PC-9 (cell line): ENCODE data around the gene ADCY4. TPM values are rescaled to one million over a fixed set of nuclear protein-coding genes. Genes with fewer than 3 reads are reported as not detected.

Experiments used
- BruUV-seq: library from RNA; stranded (reverse); fragments of 400-500 nt; replicated peaks from 2 replicates; lab custom pipeline; 2021; lab: Mats Ljungman, UMichigan
- CTCF ChIA-PET: fragments of 300-600 bp; sonication (Branson Sonifier 250); formaldehyde crosslinking; loops from one replicate; lab custom pipeline; 2022; ENCODE audit warnings: antibody characterized with exemption; lab: Charles Lee
- POLR2A ChIA-PET: fragments of 300-600 bp; sonication (Branson Sonifier 250); formaldehyde crosslinking; loops from one replicate; lab custom pipeline; 2022; ENCODE audit warnings: antibody characterized with exemption; ENCODE audit not compliant: unreplicated experiment; lab: Charles Lee
- DNase-seq, 2 experiments: peaks; one replicate each; pipeline versions ENCODE4 v3.0.0 to v3.0.0-alpha.2; 2015 to 2022; ENCODE audit warnings: mixed read lengths in 1 of 2
- H2AFZ ChIP-seq: fragments of 200-600 bp; sonication (generic); 2 replicates; pipeline ENCODE4 v1.8.1; 2017; ENCODE audit warnings: antibody characterized with exemption
- H3F3A ChIP-seq: fragments of 200-600 bp; sonication (generic); 2 replicates; pipeline ENCODE4 v1.8.1; 2017; ENCODE audit warnings: antibody characterized with exemption, mild to moderate bottlenecking, low read depth; ENCODE audit not compliant: insufficient read depth
- H3K27ac ChIP-seq: fragments of 200-600 bp; sonication (generic); 2 replicates; pipeline ENCODE4 v1.6.1; 2016; ENCODE audit warnings: mixed run types
- H3K27me3 ChIP-seq: fragments of 200-600 bp; sonication (generic); 2 replicates; pipeline ENCODE4 v1.6.1; 2016; ENCODE audit warnings: low read depth, mixed run types; ENCODE audit not compliant: insufficient read depth
- H3K36me3 ChIP-seq: fragments of 200-600 bp; sonication (generic); 2 replicates; pipeline ENCODE4 v1.6.1; 2016; ENCODE audit warnings: low read depth, mixed run types
- H3K4me1 ChIP-seq: fragments of 200-600 bp; sonication (generic); replicated peaks from 2 replicates; pipeline ENCODE4 v1.6.1; 2016; ENCODE audit warnings: mixed run types; ENCODE audit not compliant: insufficient read depth
- H3K4me2 ChIP-seq: fragments of 200-600 bp; sonication (generic); 2 replicates; pipeline ENCODE4 v1.6.1; 2017; ENCODE audit warnings: mixed run types
- H3K4me3 ChIP-seq: fragments of 200-600 bp; sonication (generic); 2 replicates; pipeline ENCODE4 v1.6.1; 2016; ENCODE audit warnings: mixed run types
- H3K79me2 ChIP-seq: fragments of 200-600 bp; sonication (generic); 2 replicates; pipeline ENCODE4 v1.6.1; 2017; ENCODE audit warnings: low read depth, mixed run types
- H3K9me2 ChIP-seq: fragments of 200-600 bp; sonication (generic); 2 replicates; pipeline ENCODE4 v1.8.1; 2017; ENCODE audit warnings: mild to moderate bottlenecking; ENCODE audit not compliant: insufficient read depth
- H3K9me3 ChIP-seq: fragments of 200-600 bp; sonication (generic); 2 replicates; pipeline ENCODE4 v1.8.1; 2016; ENCODE audit warnings: low read depth; ENCODE audit not compliant: insufficient read depth
- H4K20me1 ChIP-seq: fragments of 200-600 bp; sonication (generic); 2 replicates; pipeline ENCODE4 v1.8.1; 2017; ENCODE audit not compliant: insufficient read depth
- EZH2 ChIP-seq: fragments of 200-600 bp; sonication (generic); IDR thresholded peaks from 2 replicates; pipeline ENCODE4 v1.8.0; 2017; ENCODE audit warnings: antibody characterized with exemption, low read depth
- intact Hi-C: fragments of 100-400 bp; cut with micrococcal nuclease; formaldehyde crosslinking; loops from one replicate; pipeline ENCODE4 v1.10.0; 2022; ENCODE audit not compliant: unreplicated experiment
- total RNA-seq: library from RNA; stranded (reverse); gene quantifications from 2 replicates; pipeline ENCODE4 v1.2.3, GENCODE V29; 2021
- TF ChIP-seq, protein P1 (sequence below): fragments of 200-600 bp; sonication (generic); conservative IDR thresholded peaks from 2 replicates; pipeline ENCODE4 v1.6.1; 2017; ENCODE audit warnings: mixed run types, antibody characterized with exemption, mild to moderate bottlenecking, moderate library complexity

Gene ADCY4
- total RNA-seq, 1 experiment from 2014 or later = 1.8 TPM

DNA sequence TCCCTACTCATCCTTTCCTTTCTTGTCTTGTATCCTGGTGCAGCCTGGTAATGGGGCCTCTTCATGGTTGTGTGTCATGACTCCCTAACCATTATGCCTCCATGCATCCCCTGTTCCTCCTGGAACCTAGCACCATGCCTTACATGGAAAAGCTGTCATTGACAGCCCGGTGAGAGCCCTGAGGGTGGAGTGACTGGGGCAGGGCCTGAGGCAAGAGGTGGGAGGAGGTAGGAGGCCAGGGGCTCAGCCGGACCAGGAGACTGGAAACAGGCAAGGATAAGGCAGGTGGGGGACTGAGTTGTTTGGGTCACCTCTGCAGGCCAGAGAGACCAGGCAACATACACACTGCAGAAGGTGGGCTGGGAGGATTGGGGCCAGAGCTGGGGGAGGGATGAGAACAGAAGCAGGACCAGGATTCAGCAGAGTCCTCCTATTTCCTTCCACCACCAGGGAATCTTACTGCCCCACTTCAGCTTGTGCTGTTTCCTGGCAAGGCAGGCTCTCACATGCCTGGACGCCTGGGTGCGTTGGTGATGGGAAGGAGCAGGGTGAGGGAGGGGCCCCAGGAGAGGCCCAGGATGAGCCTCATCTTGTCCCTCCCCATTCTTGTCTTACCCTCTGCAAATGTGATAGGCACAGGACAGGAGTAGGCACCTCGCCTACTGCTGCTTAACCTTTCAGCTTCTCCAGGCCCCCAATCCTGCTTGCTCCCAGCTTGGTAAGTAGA lies 25.2 kb downstream of the ADCY4 start, which contains the start of gene LTB4R2:
TSS of gene LTB4R2 (plus strand) at position 603 of the 727 bp plus-strand sequence. CDS start 525 bp downstream, outside the sequence.
- no peaks in the 10 kb centered on the region for H3K36me3 ChIP-seq
- H3K9me2 ChIP-seq = no peaks in the 10 kb centered on the region
- no peak for DNase-seq
- H4K20me1 ChIP-seq = no peaks in the 10 kb centered on the region
- no peak within 1 kb of the TSS for H3K4me3 ChIP-seq
- no peaks in the 10 kb centered on the region for H3K4me1 ChIP-seq
- no peaks in the 10 kb centered on the region for H3K9me3 ChIP-seq
- H3K27me3 ChIP-seq = no peaks in the 10 kb centered on the region
- CTCF ChIA-PET = interaction anchor here (0.6 kb wide), 1 partner anchor 216 kb away, joined by 7 read pairs; no protein-coding TSS in a partner anchor
- no peak within 1 kb of the TSS for H3K27ac ChIP-seq
- no TSS peak for BruUV-seq
- no peaks in the 10 kb centered on the region for H3F3A ChIP-seq
- POLR2A ChIA-PET = no interaction called here
- no peak within 1 kb of the TSS for H2AFZ ChIP-seq
- intact Hi-C loops = no loop called here
- no peaks in the 10 kb centered on the region for H3K79me2 ChIP-seq
- no peak within 1 kb of the TSS for H3K4me2 ChIP-seq
- TF ChIP-seq, protein P1, sequence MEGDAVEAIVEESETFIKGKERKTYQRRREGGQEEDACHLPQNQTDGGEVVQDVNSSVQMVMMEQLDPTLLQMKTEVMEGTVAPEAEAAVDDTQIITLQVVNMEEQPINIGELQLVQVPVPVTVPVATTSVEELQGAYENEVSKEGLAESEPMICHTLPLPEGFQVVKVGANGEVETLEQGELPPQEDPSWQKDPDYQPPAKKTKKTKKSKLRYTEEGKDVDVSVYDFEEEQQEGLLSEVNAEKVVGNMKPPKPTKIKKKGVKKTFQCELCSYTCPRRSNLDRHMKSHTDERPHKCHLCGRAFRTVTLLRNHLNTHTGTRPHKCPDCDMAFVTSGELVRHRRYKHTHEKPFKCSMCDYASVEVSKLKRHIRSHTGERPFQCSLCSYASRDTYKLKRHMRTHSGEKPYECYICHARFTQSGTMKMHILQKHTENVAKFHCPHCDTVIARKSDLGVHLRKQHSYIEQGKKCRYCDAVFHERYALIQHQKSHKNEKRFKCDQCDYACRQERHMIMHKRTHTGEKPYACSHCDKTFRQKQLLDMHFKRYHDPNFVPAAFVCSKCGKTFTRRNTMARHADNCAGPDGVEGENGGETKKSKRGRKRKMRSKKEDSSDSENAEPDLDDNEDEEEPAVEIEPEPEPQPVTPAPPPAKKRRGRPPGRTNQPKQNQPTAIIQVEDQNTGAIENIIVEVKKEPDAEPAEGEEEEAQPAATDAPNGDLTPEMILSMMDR = no peak
- TF ChIP-seq EZH2 = no peak

DNA sequence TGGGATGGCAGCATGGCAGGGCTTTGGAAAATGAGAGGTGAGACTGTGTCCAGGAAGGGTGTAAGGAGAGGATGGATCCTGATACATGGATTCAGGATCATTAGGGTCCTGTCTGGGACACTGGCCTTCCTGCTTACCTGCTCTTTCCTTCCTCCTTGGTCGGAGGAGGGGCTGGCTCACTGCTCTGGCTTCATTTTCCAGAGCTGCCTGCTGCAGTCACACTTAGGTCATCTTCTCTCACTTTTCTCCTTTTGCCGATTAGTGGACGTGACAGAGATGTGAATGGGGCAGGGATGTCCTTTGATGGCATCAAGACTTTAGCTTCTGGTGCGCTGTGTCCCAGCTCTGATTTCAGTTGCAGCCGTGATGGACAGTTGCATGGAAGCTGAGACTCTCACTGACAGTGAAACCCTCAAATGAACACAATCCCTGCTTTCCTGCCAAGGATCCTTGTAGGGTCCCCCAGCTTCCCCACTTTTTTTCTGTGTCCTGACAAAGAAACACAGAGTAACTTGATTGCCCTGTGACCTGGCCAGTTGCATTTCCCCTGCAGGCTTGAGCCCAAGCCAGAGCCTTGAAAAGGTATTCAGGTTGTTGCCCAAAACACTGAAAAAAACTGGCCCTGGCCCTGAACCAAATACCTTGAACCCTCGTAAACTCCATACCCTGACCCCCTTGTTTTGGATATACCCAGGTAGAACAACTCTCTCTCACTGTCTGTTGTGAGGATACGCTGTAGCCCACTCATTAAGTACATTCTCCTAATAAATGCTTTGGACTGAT lies 26.3 kb downstream of the ADCY4 start:
- CTCF ChIA-PET = interaction anchor here (1.2 kb wide), 1 partner anchor 66 kb away, joined by 5 read pairs; the partner anchor contains the start of gene TINF2
- no peak overlapping the region for H3K27ac ChIP-seq

More for the DNA sequence above, 26.3 kb downstream of the ADCY4 start:
- H3K4me3 ChIP-seq = no peak overlapping the region
- POLR2A ChIA-PET = interaction anchor here (0.6 to 0.7 kb wide), 2 partner anchors 58 to 134 kb away, joined by 6 to 25 read pairs; no protein-coding TSS in a partner anchor
- no peaks in the 10 kb centered on the region for H3K4me1 ChIP-seq
- H3K27me3 ChIP-seq = no peaks in the 10 kb centered on the region
- H4K20me1 ChIP-seq = no peaks in the 10 kb centered on the region
- no peaks in the 10 kb centered on the region for H3K9me3 ChIP-seq
- H3K79me2 ChIP-seq = no peaks in the 10 kb centered on the region
- intact Hi-C loops = no loop called here
- H3K4me2 ChIP-seq = no peak overlapping the region
- no peaks in the 10 kb centered on the region for H3F3A ChIP-seq
- no peak overlapping the region for H2AFZ ChIP-seq
- DNase-seq = no peak
- no peaks in the 10 kb centered on the region; the same call in 1 of the 2 replicates for H3K36me3 ChIP-seq
- BruUV-seq = no TSS peak
- TF ChIP-seq, protein P1 = no peak; the same call in 1 of the 2 replicates
- TF ChIP-seq EZH2 = no peak
- no peaks in the 10 kb centered on the region for H3K9me2 ChIP-seq
